ENCODE data around the gene FIBCD1.

Gene FIBCD1

DNA sequence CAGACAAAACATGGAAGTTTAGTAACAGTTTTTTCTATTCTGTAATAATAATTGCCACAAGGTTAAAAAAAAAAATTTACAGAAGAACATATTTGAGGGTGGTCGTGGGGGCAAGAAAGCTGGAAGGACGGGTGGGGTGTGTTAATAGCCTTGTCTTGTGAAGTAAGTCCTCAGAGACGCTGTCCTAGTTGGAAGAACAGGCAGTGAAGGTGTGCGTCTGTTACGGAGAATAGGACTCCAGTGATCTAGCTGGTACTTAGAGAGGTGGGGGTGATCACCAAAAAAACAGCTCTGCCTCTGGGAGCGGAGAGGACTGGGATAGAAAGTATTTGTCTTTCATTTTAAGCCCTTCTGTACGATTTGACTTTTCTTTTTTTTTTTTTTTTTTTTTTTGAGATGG is 86.2 kb downstream of the FIBCD1 start:
- no peak for DNase-seq

All from femur (tissue), 1 donor.